Measurements from ENCODE around the gene MEF2A. TPM values are rescaled to one million over a fixed set of nuclear protein-coding genes. Genes with fewer than 3 reads are reported as not detected.

Gene MEF2A
- total and polyA plus RNA-seq, 10 of the 15 experiments (the other 5 are each of a cell fraction or from before 2014, with no cell fraction given): 7.2 to 46.7 (median 35.9) TPM

- TF ChIP-seq CBX3 (IDR thresholded peaks at IDR 0.05; ENCODE audit: borderline replicate concordance, low read depth) (no peak), TCF7 (IDR thresholded peaks at IDR 0.05; ENCODE audit: borderline replicate concordance) (0 out of 2 replicates have a peak, but pooled peaks have one; percentile 20), FOXK2 (IDR thresholded peaks at IDR 0.05) (no peak)
These were observed 116.2 kb downstream of the MEF2A start (continued) for GRCh38 chr15:99681990-99682389.

GRCh38 chr15:99682455-99682854, 116.7 kb downstream of the MEF2A start:
- intact Hi-C loops (cut with micrococcal nuclease; ENCODE audit: unreplicated experiment) (no loop called here), in situ Hi-C loops (cut with MboI) (no loop called here)
- 50% methylated on average over 1 of the region's 1 CpG for WGBS (ENCODE audit: insufficient coverage, insufficient replicate concordance, low lambda C conversion rate, missing lambda C conversion rate)
- RAD21 ChIA-PET (ENCODE audit: unreplicated experiment): interaction anchor here (1.0 to 1.7 kb wide), 4 partner anchors 14 to 170 kb away, joined by 3 to 5 read pairs (median 4); no protein-coding TSS in a partner anchor
- POLR2A ChIA-PET: no interaction called here
- CTCF ChIA-PET: interaction anchor here (1.4 to 2.2 kb wide), 2 partner anchors 22 to 119 kb away, joined by 4 to 8 read pairs; no protein-coding TSS in a partner anchor
- H3K27ac ChIP-seq (ENCODE audit: control insufficient read depth, insufficient read depth): no peak overlapping the region
- H3K79me2 ChIP-seq (ENCODE audit: control insufficient read depth, insufficient read depth, low read length): no peaks in the 10 kb centered on the region
- no peak overlapping the region for H3K4me3 ChIP-seq
- no peak for FAIRE-seq
- H2AFZ ChIP-seq (ENCODE audit: control insufficient read depth, low read depth, low read length): no peak overlapping the region
- H3K9ac ChIP-seq (ENCODE audit: control insufficient read depth, insufficient read depth, low read length): no peak overlapping the region
- SMC1A ChIA-PET (ENCODE audit: uncharacterized antibody, unreplicated experiment): interaction anchor here (0.8 to 2.0 kb wide), 6 partner anchors 8 to 170 kb away, joined by 3 to 9 read pairs (median 6); no protein-coding TSS in a partner anchor
- BruUV-seq (replicated peaks): no TSS peak
- TF ChIP-seq, protein P1, sequence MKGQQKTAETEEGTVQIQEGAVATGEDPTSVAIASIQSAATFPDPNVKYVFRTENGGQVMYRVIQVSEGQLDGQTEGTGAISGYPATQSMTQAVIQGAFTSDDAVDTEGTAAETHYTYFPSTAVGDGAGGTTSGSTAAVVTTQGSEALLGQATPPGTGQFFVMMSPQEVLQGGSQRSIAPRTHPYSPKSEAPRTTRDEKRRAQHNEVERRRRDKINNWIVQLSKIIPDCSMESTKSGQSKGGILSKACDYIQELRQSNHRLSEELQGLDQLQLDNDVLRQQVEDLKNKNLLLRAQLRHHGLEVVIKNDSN (IDR thresholded peaks at IDR 0.05; ENCODE audit: borderline replicate concordance, extremely low read length, insufficient read depth, low read depth, low read length): no peak
- no peak for TF ChIP-seq ZNF24 (IDR thresholded peaks at IDR 0.05)
- no peak for TF ChIP-seq SMAD5 (IDR thresholded peaks at IDR 0.05; ENCODE audit: low read depth)
- TF ChIP-seq SIX5 (IDR thresholded peaks at IDR 0.05; ENCODE audit: low read depth, low read length, severe bottlenecking): no peak
- TF ChIP-seq ESRRA (IDR thresholded peaks at IDR 0.05; ENCODE audit: low read length): no peak
- TF ChIP-seq ZBTB11 (CRISPR knock-in tag; IDR thresholded peaks at IDR 0.05): no peak
- TF ChIP-seq GATAD2B (conservative IDR thresholded peaks at IDR 0.05; ENCODE audit: low read depth): no peak
- DNase-seq (ENCODE audit: low read depth, low spot score): no peak
- H3K9me3 ChIP-seq (replicated peaks; ENCODE audit: control insufficient read depth, insufficient read depth, low read length): peaks cover 11% of the 10 kb centered on the region
- H4K20me1 ChIP-seq (ENCODE audit: control insufficient read depth, insufficient read depth): no peaks in the 10 kb centered on the region
- no peak overlapping the region for H3K4me2 ChIP-seq (ENCODE audit: control insufficient read depth, insufficient read depth)
- no peaks in the 10 kb centered on the region for H3K27me3 ChIP-seq (replicated peaks in 1 of 2; ENCODE audit: control insufficient read depth in 2 of 2, insufficient read depth in 2 of 2, low read length in 1 of 2)
- H3K4me1 ChIP-seq (ENCODE audit: control insufficient read depth, insufficient read depth, low read length): peaks cover 3% of the 10 kb centered on the region
- H3K36me3 ChIP-seq (ENCODE audit: control insufficient read depth in 2 of 2, insufficient read depth in 2 of 2, low read length in 1 of 2): peaks cover 0 to 14% of the 10 kb centered on the region in 2 experiments; a peak in 2 of 4 replicates
- ATAC-seq: peak; percentile 53
